GM21825 (cell line): ENCODE results near the gene SLC35A4.
"Not testable (repeated sequence)": the region's sequence is repeated elsewhere in the genome, so short reads cannot be mapped to it uniquely, and the experiment has no call there.

Experiments
- ATAC-seq: cut with Tn5 transposase; IDR thresholded peaks from one replicate; pipeline ENCODE4 v1.9.1; 2021; ENCODE audit warnings: mild to moderate bottlenecking, moderate library complexity; ENCODE audit not compliant: unreplicated experiment

Gene SLC35A4

GRCh38 chr5:140588311-140589070 is 23.9 kb downstream of the SLC35A4 start:
- ATAC-seq: no peak

- ATAC-seq: no peak
These were observed 26.2 kb downstream of the SLC35A4 start for GRCh38 chr5:140590861-140591260.

- no peak for ATAC-seq
These were observed 27.2 kb downstream of the SLC35A4 start for GRCh38 chr5:140591747-140592372.

GRCh38 chr5:140593070-140593469 is 28.4 kb downstream of the SLC35A4 start:
- ATAC-seq: not testable (repeated sequence)

GRCh38 chr5:140594169-140594568 is 29.5 kb downstream of the SLC35A4 start:
- ATAC-seq: no peak

GRCh38 chr5:140595538-140596300 is 31.1 kb downstream of the SLC35A4 start:
- no peak for ATAC-seq

GRCh38 chr5:140596321-140596741 is 31.7 kb downstream of the SLC35A4 start:
- ATAC-seq: no peak

GRCh38 chr5:140598836-140599235 is 34.2 kb downstream of the SLC35A4 start:
- ATAC-seq: no peak

GRCh38 chr5:140600096-140600495 is 35.5 kb downstream of the SLC35A4 start:
- no peak for ATAC-seq

- no peak for ATAC-seq
These were observed 37.5 kb downstream of the SLC35A4 start for GRCh38 chr5:140602147-140602546.

- ATAC-seq: not testable (repeated sequence)
These were observed 38.7 kb downstream of the SLC35A4 start for GRCh38 chr5:140603446-140603698.

- no peak for ATAC-seq
These were observed 39.1 kb downstream of the SLC35A4 start for GRCh38 chr5:140603734-140604133.

- no peak for ATAC-seq
These were observed 41.3 kb downstream of the SLC35A4 start for GRCh38 chr5:140605879-140606278.

- ATAC-seq: no peak
These were observed 42.4 kb downstream of the SLC35A4 start for GRCh38 chr5:140607031-140607430.

- no peak for ATAC-seq
These were observed 44.1 kb downstream of the SLC35A4 start for GRCh38 chr5:140608722-140609121.

GRCh38 chr5:140609126-140609525 is 44.5 kb downstream of the SLC35A4 start:
- ATAC-seq: no peak

GRCh38 chr5:140611020-140611521 is 46.4 kb downstream of the SLC35A4 start:
- no peak for ATAC-seq
